ENCODE measurements around the gene SLC38A11.

Gene SLC38A11

DNA sequence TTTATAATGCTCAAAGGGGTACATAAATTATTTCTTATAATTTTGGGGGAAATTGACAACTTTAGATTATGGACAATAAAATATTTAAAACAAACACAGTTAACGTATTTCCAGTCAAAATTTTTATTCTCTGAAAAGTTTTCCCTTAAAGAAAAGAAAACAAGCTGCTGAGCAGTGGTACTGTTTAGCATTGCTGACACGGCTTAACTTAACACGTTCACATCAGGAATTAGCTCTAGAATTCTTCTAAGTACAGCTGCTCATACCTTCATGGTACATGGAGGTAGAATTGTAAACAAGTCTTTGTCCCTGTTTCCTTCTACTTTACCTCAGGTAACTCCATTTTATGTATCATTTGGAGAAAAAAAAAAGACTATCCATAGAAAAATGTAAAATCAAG, 2.0 kb downstream of the SLC38A11 start:
- TF ChIP-seq, protein P1, sequence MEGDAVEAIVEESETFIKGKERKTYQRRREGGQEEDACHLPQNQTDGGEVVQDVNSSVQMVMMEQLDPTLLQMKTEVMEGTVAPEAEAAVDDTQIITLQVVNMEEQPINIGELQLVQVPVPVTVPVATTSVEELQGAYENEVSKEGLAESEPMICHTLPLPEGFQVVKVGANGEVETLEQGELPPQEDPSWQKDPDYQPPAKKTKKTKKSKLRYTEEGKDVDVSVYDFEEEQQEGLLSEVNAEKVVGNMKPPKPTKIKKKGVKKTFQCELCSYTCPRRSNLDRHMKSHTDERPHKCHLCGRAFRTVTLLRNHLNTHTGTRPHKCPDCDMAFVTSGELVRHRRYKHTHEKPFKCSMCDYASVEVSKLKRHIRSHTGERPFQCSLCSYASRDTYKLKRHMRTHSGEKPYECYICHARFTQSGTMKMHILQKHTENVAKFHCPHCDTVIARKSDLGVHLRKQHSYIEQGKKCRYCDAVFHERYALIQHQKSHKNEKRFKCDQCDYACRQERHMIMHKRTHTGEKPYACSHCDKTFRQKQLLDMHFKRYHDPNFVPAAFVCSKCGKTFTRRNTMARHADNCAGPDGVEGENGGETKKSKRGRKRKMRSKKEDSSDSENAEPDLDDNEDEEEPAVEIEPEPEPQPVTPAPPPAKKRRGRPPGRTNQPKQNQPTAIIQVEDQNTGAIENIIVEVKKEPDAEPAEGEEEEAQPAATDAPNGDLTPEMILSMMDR (IDR thresholded peaks at IDR 0.05; ENCODE audit: extremely low read depth, missing control alignments): no peak
- DNase-seq (ENCODE audit: low spot score): no peak

DNA sequence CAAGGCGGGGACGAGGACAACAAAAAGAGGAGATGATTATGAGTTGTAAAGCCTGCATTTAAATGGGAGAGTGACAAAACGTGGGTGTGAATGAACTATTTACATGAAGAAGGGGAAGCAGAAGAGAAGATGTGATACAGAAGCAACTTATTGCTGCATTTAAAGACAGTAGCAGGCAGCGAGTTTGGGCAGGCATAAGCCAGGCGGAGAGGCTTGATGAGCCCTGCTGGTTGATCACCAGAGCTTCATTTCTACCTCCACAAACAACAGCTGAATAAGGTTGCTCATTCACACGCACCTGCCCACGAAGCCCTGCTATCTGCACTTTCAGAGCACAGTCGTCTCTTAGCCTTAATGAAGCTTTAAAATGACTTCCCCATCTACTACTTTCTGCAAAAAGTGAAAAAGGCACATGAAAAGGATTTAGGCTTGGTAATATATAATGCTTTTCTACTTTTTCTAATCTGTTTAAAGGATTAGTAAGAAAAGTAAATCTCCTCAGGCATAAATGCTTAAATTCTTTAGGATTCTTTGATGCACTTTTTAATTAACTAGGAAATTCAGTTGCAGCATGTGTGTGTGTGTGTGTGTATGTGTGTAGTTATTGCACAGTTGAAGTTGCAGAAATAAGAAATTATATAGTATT, 3.1 kb downstream of the SLC38A11 start:
- DNase-seq (ENCODE audit: low spot score): no peak
- TF ChIP-seq, protein P1 (IDR thresholded peaks at IDR 0.05; ENCODE audit: extremely low read depth, missing control alignments): no peak

DNA sequence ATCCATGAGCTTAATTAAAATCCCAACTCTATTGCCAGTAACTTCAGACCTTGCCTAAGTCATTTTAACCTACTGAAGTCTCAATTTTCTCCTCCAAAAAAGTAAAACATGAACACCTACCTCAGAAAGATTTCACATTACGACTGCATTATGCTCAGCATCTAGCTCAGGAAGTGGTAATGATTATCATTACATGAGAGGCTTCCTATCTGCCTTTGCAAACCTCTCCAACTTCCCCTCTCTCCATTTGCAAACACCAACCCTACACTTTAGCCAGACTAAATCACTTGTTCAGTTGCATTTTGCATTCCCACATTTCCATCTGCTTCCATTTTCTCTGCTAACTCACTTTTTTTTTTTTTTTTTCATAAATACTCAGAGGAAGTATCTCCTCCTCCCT, 6.8 kb downstream of the SLC38A11 start:
- TF ChIP-seq, protein P1 (IDR thresholded peaks at IDR 0.05; ENCODE audit: extremely low read depth, missing control alignments): no peak
- DNase-seq (ENCODE audit: low spot score): no peak

DNA sequence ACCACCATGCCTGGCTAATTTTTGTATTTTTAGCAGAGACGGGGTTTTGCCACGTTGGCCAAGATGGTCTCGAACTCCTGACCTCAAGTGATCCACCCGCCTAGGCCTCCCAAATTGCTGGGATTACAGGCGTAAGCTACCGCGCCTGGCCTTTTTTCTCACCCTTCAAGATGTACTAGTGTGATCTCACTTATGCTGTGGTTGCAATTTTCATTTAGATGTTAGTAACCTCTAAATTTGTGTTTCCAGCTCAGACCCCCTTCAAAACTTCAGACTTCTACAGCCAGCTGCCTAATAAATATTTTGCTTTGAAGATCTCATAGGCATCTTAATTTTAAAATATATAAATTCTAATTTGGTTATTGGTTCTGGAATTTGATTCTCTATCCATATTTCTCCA, 8.0 kb downstream of the SLC38A11 start:
- no peak for DNase-seq (ENCODE audit: low spot score)
- TF ChIP-seq, protein P1 (IDR thresholded peaks at IDR 0.05; ENCODE audit: extremely low read depth, missing control alignments): no peak

DNA sequence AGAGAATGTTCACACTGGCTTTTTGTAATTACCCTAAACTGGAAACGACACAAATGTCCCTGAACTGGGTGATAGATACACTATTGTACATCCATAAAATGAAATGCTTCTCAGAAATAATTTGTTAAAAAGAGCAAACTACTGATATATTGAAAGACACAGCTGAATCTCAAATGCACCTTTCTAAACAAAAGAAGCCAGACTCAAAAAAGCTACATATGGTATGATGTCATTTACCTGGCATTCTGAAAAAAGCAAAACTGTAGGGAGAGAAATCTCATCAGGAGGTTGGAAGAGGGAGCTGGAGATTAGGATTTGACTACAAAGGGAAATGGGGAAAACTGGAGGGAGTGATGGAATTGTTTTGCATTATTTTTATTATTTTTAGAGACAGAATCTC, 12.0 kb downstream of the SLC38A11 start:
- TF ChIP-seq, protein P1 (IDR thresholded peaks at IDR 0.05; ENCODE audit: extremely low read depth, missing control alignments): no peak
- DNase-seq (ENCODE audit: low spot score): no peak

DNA sequence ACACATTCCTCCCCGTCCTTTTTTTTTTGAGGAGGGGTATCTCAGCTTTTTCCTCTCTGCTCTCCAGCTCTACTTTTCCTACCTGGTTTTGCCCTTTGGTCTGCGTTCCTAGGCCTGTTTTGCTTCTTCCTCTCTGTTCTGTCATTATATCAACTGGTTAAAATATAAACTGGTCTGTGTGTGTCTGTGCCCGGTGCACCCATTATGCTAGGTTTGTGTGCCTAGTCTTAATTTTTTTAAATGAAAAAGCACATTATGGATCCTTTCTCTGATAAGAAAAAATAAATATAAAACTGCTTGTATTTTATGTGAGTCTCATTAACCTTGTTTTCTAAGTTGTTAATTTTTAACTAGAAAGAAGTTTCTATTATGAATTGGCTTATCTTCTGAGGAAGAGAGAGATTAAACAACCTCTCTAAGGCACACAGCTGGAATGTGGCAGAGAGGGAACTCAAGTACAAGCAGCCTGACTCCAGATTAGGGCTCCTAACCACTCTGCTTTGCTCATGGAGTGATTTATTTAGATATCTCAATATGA, 17.4 kb downstream of the SLC38A11 start:
- TF ChIP-seq, protein P1 (IDR thresholded peaks at IDR 0.05; ENCODE audit: extremely low read depth, missing control alignments): no peak
- no peak for DNase-seq (ENCODE audit: low spot score)

DNA sequence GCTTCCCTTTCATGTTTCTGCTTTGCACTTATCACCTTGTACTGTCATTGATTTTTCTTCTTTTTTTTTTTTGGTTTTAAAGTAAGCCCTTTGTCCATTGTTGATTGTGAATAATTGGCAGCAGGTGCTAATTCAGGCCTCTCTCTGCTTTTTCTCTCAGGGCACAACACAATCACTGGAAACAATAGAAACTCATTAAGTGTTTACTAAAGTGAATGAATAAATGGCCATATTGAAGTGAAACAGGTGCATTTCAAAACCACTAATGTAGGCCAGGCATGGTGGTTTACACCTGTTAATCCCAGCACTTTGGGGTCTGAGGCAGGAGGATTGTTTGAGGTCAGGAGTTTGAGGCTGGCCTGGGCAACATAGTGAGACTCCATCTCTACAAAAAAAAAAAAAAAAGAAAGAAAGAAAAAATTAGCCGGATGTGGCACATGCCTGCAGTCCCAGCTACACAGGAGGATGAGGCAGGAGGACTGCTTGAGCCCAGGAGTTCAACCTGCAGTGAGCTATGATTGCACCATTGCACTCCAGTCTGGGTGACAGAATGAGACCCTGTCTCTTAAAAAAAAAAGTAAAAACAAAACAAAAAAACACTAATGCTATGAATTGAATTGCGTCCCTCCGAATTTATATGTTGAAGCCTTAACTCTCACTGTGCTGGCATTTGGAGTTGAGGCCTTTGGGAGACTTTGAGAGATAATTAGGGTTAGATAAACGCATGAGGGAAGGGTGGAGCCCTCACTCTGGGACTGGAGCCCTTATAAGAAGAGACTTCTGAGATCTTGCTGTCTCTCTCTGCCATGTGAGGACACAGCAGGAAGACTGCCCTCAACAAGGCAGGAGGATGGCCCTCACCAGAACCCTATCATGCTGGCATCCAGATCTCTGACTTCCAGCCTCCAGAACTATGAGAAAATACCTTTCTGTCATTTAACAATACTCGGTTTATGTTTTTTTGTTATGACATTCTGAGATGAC, 19.9 kb downstream of the SLC38A11 start:
- TF ChIP-seq, protein P1 (IDR thresholded peaks at IDR 0.05; ENCODE audit: extremely low read depth, missing control alignments): no peak
- no peak for DNase-seq (ENCODE audit: low spot score)

Data from GM20000 (cell line).